NK-92 (cell line): ENCODE results near the gene SLC25A46.
"Not testable (repeated sequence)": the region's sequence is repeated elsewhere in the genome, so short reads cannot be mapped to it uniquely, and the experiment has no call there.

Experiments
- DNase-seq: peaks from one replicate; lab custom pipeline; 2025; ENCODE audit not compliant: unreplicated experiment; lab: John Stamatoyannopoulos, UW

SLC25A46 gene

GRCh38 chr5:110754181-110754580 lies 15.4 kb downstream of the SLC25A46 start:
- no peak for DNase-seq

- no peak for DNase-seq
Observed at GRCh38 chr5:110757118-110757729, 18.4 kb downstream of the SLC25A46 start.

- no peak for DNase-seq
Observed at GRCh38 chr5:110760158-110760557, 21.4 kb downstream of the SLC25A46 start.

GRCh38 chr5:110768138-110768860 lies 29.5 kb downstream of the SLC25A46 start:
- no peak for DNase-seq

GRCh38 chr5:110769000-110769681 lies 30.3 kb downstream of the SLC25A46 start:
- DNase-seq = no peak

GRCh38 chr5:110770286-110770685 lies 31.5 kb downstream of the SLC25A46 start:
- DNase-seq = no peak

- no peak for DNase-seq
Observed at GRCh38 chr5:110784901-110785300, 46.1 kb downstream of the SLC25A46 start.

- DNase-seq = no peak
Observed at GRCh38 chr5:110785356-110785755, 46.5 kb downstream of the SLC25A46 start.

GRCh38 chr5:110788006-110788405 lies 49.2 kb downstream of the SLC25A46 start:
- DNase-seq = not testable (repeated sequence)

- no peak for DNase-seq
Observed at GRCh38 chr5:110790673-110791072, 51.9 kb downstream of the SLC25A46 start.

- DNase-seq = no peak
Observed at GRCh38 chr5:110802998-110803397, 64.2 kb downstream of the SLC25A46 start.

GRCh38 chr5:110803467-110804326 lies 64.9 kb downstream of the SLC25A46 start:
- no peak for DNase-seq

GRCh38 chr5:110807169-110807568 lies 68.4 kb downstream of the SLC25A46 start:
- DNase-seq = no peak

GRCh38 chr5:110809006-110809405 lies 70.2 kb downstream of the SLC25A46 start:
- DNase-seq = no peak
